T-cell (primary cell): Measurements from ENCODE around the gene BRCC3. TPM values are rescaled to one million over a fixed set of nuclear protein-coding genes. Genes with fewer than 3 reads are reported as not detected.
"Not testable (repeated sequence)": the region's sequence is repeated elsewhere in the genome, so short reads cannot be mapped to it uniquely, and the experiment has no call there.

ENCODE experiments used
- ATAC-seq, 4 experiments: fragments of 200-7000 bp in 3 of 4; fragments of 150-1000 bp in 1 of 4; cut with Tn5 transposase; replicated peaks in 1 of 4; 1 replicate in 3 of 4; 2 replicates in 1 of 4; pipeline ENCODE4 v1.10.0; 2021; ENCODE audit warnings: moderate library complexity in 3 of 4, mild to moderate bottlenecking in 2 of 4, moderate number of reproducible peaks in 1 of 4
- CTCF ChIA-PET, 2 donors: fragments of 300-600 bp; sonication (Branson Sonifier 250); formaldehyde crosslinking; loops; one replicate each; lab custom pipeline; 2022; ENCODE audit warnings: antibody characterized with exemption in 2 of 2; lab: Charles Lee
- POLR2A ChIA-PET, 2 donors: fragments of 300-600 bp; sonication (Branson Sonifier 250); formaldehyde crosslinking; loops; one replicate each; lab custom pipeline; 2022; ENCODE audit warnings: antibody characterized with exemption in 2 of 2; lab: Charles Lee
- DNase-seq, 35 experiments: peaks; one replicate each; pipeline versions ENCODE4 v3.0.0 to v3.0.0-alpha.2; 2013 to 2023
- H3K27ac ChIP-seq: one replicate; pipeline ENCODE4 v1.5.1; 2013; ENCODE audit warnings: low read length
- H3K27me3 ChIP-seq, 2 experiments: replicated peaks in 1 of 2; 1 replicate in 1 of 2; 2 replicates in 1 of 2; pipeline versions ENCODE4 v1.6.1 to v1.7.0; 2013; ENCODE audit warnings: low read length in 1 of 2, mixed read lengths in 1 of 2; ENCODE audit not compliant: control insufficient read depth in 2 of 2, insufficient read depth in 2 of 2; ENCODE audit errors: extremely low read depth in 1 of 2
- H3K36me3 ChIP-seq, 2 donors: 1 replicate in 1 of 2; 2 replicates in 1 of 2; pipeline versions ENCODE4 v1.6.1 to v1.7.0; 2013; ENCODE audit warnings: low read length in 1 of 2; ENCODE audit not compliant: control insufficient read depth in 2 of 2, insufficient read depth in 1 of 2; ENCODE audit errors: extremely low read depth in 1 of 2
- H3K4me1 ChIP-seq, 2 experiments: 1 replicate in 1 of 2; 2 replicates in 1 of 2; pipeline versions ENCODE4 v1.6.1 to v1.7.0; 2013; ENCODE audit warnings: low read length in 2 of 2, mixed read lengths in 1 of 2; ENCODE audit not compliant: insufficient read depth in 2 of 2, control insufficient read depth in 1 of 2; ENCODE audit errors: extremely low read depth in 1 of 2
- H3K4me3 ChIP-seq, 2 donors: 1 replicate in 1 of 2; 2 replicates in 1 of 2; pipeline versions ENCODE4 v1.5.1 to v1.7.0; 2013; ENCODE audit warnings: mild to moderate bottlenecking in 2 of 2, low read length in 1 of 2, moderate library complexity in 1 of 2; ENCODE audit not compliant: control insufficient read depth in 1 of 2; ENCODE audit errors: extremely low read depth in 1 of 2
- H3K9me3 ChIP-seq: 2 replicates; pipeline ENCODE4 v1.7.0; 2013
- H3K27ac Mint-ChIP-seq, 2 donors: one replicate each; pipeline ENCODE4 v1.8.0; 2020 to 2021; ENCODE audit warnings: mild to moderate bottlenecking in 2 of 2, mixed read lengths in 2 of 2
- H3K27me3 Mint-ChIP-seq, 2 donors: one replicate each; pipeline ENCODE4 v1.8.0; 2021 to 2022; ENCODE audit warnings: mixed read lengths in 2 of 2
- H3K36me3 Mint-ChIP-seq: one replicate; pipeline ENCODE4 v1.8.0; 2021; ENCODE audit warnings: mixed read lengths
- H3K4me1 Mint-ChIP-seq, 3 donors: one replicate each; pipeline ENCODE4 v1.8.0; 2020 to 2022; ENCODE audit warnings: mixed read lengths in 3 of 3, mild to moderate bottlenecking in 1 of 3
- H3K4me3 Mint-ChIP-seq, 3 donors: one replicate each; pipeline ENCODE4 v1.8.0; 2020 to 2022; ENCODE audit warnings: mild to moderate bottlenecking in 3 of 3, mixed read lengths in 3 of 3, moderate library complexity in 3 of 3
- H3K9me3 Mint-ChIP-seq, 3 donors: one replicate each; pipeline ENCODE4 v1.8.0; 2020 to 2022; ENCODE audit warnings: mixed read lengths in 3 of 3
- WGBS: methylation state at CpG from one replicate; pipeline ENCODE4 v1.1.5; 2013; ENCODE audit warnings: missing lambda C conversion rate; ENCODE audit not compliant: insufficient coverage; 5-methylcytosine and 5-hydroxymethylcytosine counted together
- total RNA-seq, 35 experiments: library from RNA in 6 of 35; stranded (reverse) in 6 of 35; fragments of 120-200 nt in 1 of 35; gene quantifications; one replicate each; pipeline versions ENCODE4 v1.2.1 to v1.2.4 and lab custom pipeline; 2013 to 2026

Gene BRCC3
- total RNA-seq, 5 donors from 2014 or later (not counting 1 experiment from before 2014, with no cell fraction given): 14.2 to 17.7 (median 17.0) TPM

DNA sequence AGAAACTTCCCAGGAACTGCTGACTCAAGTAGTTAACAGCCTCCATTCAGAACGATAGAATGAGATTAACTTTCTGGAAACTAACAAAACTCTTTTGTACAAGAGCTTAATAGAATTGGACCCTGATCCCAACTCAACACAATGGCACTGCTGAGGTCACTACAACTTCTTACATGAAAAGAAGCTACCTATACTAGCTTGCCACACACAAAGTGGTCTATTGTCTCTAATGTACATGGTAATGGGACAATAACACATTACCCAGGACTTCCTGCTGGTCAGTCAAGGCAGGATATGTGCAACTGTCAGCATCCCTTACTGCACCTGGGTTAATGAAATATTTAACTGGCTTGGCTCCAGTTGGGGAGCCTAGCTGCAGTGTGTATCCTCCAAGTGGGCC, 56.2 kb downstream of the BRCC3 start:
- ATAC-seq: no peak
- Histone ChIP-seq H3K27ac (no peak overlapping the region), H3K36me3 (no peaks in the 10 kb centered on the region), H3K9me3 (no peaks in the 10 kb centered on the region), H3K4me1 (no peaks in the 10 kb centered on the region), H3K4me3 (no peak overlapping the region), H3K27me3 (no peaks in the 10 kb centered on the region)
- H3K27me3 Mint-ChIP-seq: peaks cover 0 to 3% of the 10 kb centered on the region in 2 donors
- peaks cover 21% of the 10 kb centered on the region for H3K36me3 Mint-ChIP-seq
- H3K27ac Mint-ChIP-seq: no peak overlapping the region
- ChIA-PET CTCF (no interaction called here), POLR2A (no interaction called here)
- H3K4me3 Mint-ChIP-seq: no peak overlapping the region
- 83% methylated on average over 1 of the region's 1 CpG for whole genome bisulfite sequencing
- H3K4me1 Mint-ChIP-seq: no peaks in the 10 kb centered on the region
- no peak for DNase-seq
- H3K9me3 Mint-ChIP-seq: peaks cover 7 to 17% (median 16%) of the 10 kb centered on the region in 3 donors

DNA sequence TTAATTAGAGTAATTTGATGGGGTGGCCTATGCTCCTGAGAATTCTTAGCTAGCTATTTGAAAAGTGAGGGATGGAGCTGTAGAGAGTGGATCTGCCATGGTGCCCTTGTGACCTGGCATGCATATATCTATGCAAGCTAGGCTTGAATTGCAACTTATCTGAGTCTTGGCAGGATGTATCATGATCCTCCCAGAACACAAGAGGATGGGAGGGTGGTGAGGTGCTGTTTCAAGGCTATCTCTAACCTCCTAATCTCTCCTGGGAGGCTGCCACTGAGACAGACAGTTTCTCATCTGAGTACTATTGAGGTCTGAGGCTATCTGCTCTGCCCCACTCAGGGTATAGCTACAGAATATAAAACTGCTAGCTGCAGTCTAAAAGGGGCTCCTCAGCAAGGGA, 56.6 kb downstream of the BRCC3 start:
- DNase-seq (no peak), ATAC-seq (no peak)
- Histone ChIP-seq H3K4me3 (no peak overlapping the region), H3K4me1 (no peaks in the 10 kb centered on the region), H3K36me3 (no peaks in the 10 kb centered on the region), H3K27me3 (no peaks in the 10 kb centered on the region), H3K9me3 (no peaks in the 10 kb centered on the region), H3K27ac (no peak overlapping the region)
- H3K9me3 Mint-ChIP-seq: peaks cover 7 to 17% (median 16%) of the 10 kb centered on the region in 3 donors
- ChIA-PET CTCF (no interaction called here), POLR2A (no interaction called here)
- H3K4me1 Mint-ChIP-seq: no peaks in the 10 kb centered on the region
- no peak overlapping the region for H3K4me3 Mint-ChIP-seq
- H3K27ac Mint-ChIP-seq: no peak overlapping the region
- H3K36me3 Mint-ChIP-seq: peaks cover 17% of the 10 kb centered on the region
- peaks cover 0 to 3% of the 10 kb centered on the region in 2 donors for H3K27me3 Mint-ChIP-seq

DNA sequence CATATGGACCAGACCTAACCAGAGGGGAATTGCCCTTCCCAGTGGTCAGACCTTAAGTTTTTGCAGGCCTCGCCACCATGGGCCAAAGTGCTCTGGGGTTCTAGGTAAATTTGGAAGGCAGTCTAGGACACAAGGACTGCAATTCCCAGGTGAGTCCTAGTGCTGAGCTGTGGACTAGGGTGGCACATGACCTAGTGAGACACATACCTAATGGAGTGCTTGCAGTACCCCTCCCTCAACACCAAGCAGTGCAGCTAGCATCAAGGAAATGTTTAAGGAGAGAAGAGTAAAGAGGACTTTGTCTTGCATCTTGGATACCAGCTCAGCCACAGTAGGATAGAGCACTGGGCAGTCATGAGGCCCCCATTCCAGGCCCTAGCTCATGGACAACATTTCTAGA, 60.8 kb downstream of the BRCC3 start:
- Mint-ChIP-seq H3K27ac (no peak overlapping the region), H3K36me3 (no peaks in the 10 kb centered on the region)
- H3K27me3 ChIP-seq: no peaks in the 10 kb centered on the region

DNA sequence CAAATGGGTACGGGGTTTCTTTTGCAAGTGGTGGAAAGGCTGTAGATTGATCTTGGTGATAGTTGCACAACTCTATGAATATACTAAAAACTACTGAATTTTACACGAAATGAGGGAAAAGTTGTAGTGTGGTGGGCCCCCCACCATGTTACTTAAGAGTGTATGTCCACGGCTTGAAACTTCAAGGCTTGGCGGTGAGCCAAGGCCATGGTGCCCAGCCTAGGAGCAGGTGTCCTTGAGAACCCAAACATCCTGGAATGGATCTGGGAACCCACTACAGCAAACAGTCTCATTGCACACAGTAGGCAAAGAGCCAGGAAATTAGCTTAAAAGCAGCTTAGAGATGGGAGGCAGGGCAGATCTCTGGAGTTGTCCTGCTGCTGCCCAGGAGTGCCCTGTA, 62.9 kb downstream of the BRCC3 start:
- no peaks in the 10 kb centered on the region for H3K4me1 ChIP-seq
- WGBS: 100% methylated on average over 1 of the region's 4 CpGs

More for the DNA sequence above, 60.8 kb downstream of the BRCC3 start:
- CTCF ChIA-PET: no interaction called here
- ATAC-seq (no peak), DNase-seq (no peak)
- WGBS: no CpG with 5 or more reads among the region's 1 CpG
- no peak overlapping the region for H3K27ac ChIP-seq
- Mint-ChIP-seq H3K4me1 (no peaks in the 10 kb centered on the region), H3K9me3 (peaks cover 10 to 16% (median 14%) of the 10 kb centered on the region in 3 donors), H3K4me3 (no peak overlapping the region), H3K27me3 (peaks cover 0 to 3% of the 10 kb centered on the region in 2 donors)
- H3K4me1 ChIP-seq: no peaks in the 10 kb centered on the region
- H3K36me3 ChIP-seq: no peaks in the 10 kb centered on the region
- no peak overlapping the region for H3K4me3 ChIP-seq
- no peaks in the 10 kb centered on the region for H3K9me3 ChIP-seq
- POLR2A ChIA-PET: no interaction called here

DNA sequence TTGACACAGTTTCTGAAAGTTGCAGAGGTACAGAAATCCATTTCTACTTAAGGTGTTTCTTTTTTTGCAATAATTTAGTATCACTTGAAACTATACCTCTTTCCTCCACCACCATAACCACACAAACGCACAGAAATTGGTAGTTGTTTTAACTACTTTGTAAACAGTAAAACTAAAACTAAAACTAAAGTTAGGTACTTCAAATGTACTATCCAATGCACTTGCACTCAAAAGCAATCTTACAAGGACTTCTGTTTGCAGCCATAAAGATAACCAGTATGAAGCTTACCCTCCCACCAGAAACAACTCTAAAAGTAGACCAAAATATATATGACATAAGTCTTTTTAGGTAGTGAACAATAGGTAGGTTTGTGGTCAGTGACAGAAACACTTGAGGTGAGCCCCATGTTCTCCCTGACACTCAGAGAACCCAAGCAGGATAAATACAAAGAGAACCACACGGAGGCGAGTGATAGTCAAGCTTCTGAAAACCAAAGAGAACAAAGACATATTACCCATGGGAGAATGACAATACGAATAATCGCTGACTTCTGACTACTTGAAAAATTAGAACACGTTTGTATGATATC, 72.7 kb downstream of the BRCC3 start:
- H3K9me3 Mint-ChIP-seq: no peaks in the 10 kb centered on the region
- Histone ChIP-seq H3K27me3 (no peaks in the 10 kb centered on the region), H3K4me3 (no peak overlapping the region), H3K9me3 (no peaks in the 10 kb centered on the region), H3K4me1 (no peaks in the 10 kb centered on the region), H3K27ac (no peak overlapping the region), H3K36me3 (no peaks in the 10 kb centered on the region)
- H3K4me1 Mint-ChIP-seq: peaks cover 0 to 6% (median 5%) of the 10 kb centered on the region in 3 donors
- H3K4me3 Mint-ChIP-seq: no peak overlapping the region
- POLR2A ChIA-PET: no interaction called here
- H3K27me3 Mint-ChIP-seq: peaks cover 0 to 4% of the 10 kb centered on the region in 2 donors
- no peaks in the 10 kb centered on the region for H3K36me3 Mint-ChIP-seq
- peak in 1 of 4 experiments; percentile 32 for ATAC-seq
- H3K27ac Mint-ChIP-seq: peak overlapping the region in 1 of 2 donors; percentile 49
- CTCF ChIA-PET: no interaction called here
- no peak for DNase-seq
- WGBS: no CpG with 5 or more reads among the region's 6 CpGs

More for the DNA sequence above, 62.9 kb downstream of the BRCC3 start:
- no peaks in the 10 kb centered on the region for H3K4me1 Mint-ChIP-seq
- Histone ChIP-seq H3K27me3 (no peaks in the 10 kb centered on the region), H3K9me3 (no peaks in the 10 kb centered on the region), H3K4me3 (no peak overlapping the region), H3K27ac (no peak overlapping the region), H3K36me3 (no peaks in the 10 kb centered on the region)
- ChIA-PET CTCF (no interaction called here), POLR2A (no interaction called here)
- H3K4me3 Mint-ChIP-seq: no peak overlapping the region
- no peaks in the 10 kb centered on the region for H3K36me3 Mint-ChIP-seq
- peaks cover 0 to 5% of the 10 kb centered on the region in 2 donors for H3K27me3 Mint-ChIP-seq
- peaks cover 6 to 13% (median 11%) of the 10 kb centered on the region in 3 donors for H3K9me3 Mint-ChIP-seq
- no peak overlapping the region for H3K27ac Mint-ChIP-seq
- DNase-seq (no peak), ATAC-seq (no peak)

DNA sequence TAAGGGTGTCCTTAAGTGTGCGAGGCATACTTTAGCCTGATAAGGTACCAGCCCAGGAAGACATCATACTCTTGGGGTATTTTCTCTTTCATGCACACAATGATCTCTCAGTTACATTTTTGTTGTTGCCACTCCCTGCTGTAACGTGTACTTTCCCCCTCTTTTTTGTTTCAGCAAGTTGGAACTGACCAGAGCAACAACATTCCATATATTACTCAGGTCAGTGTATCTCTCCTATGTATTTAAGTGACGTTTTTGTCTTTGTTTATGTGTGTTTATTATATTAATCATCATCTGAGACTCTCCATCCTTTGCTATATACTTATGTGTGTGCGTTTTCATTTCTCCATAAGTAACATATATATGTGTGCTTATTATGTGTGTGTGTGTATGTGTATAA, 73.6 kb downstream of the BRCC3 start:
- H3K9me3 Mint-ChIP-seq: no peaks in the 10 kb centered on the region
- no CpG with 5 or more reads among the region's 4 CpGs for WGBS
- Histone ChIP-seq H3K36me3 (no peaks in the 10 kb centered on the region), H3K27ac (no peak overlapping the region), H3K4me1 (no peaks in the 10 kb centered on the region), H3K9me3 (no peaks in the 10 kb centered on the region), H3K4me3 (no peak overlapping the region), H3K27me3 (no peaks in the 10 kb centered on the region)
- DNase-seq: no peak
- H3K27ac Mint-ChIP-seq: no peak overlapping the region
- H3K27me3 Mint-ChIP-seq: no peaks in the 10 kb centered on the region
- H3K36me3 Mint-ChIP-seq: no peaks in the 10 kb centered on the region
- H3K4me3 Mint-ChIP-seq: no peak overlapping the region
- POLR2A ChIA-PET: no interaction called here
- no peak for ATAC-seq
- H3K4me1 Mint-ChIP-seq: peaks cover 0 to 6% (median 5%) of the 10 kb centered on the region in 3 donors
- CTCF ChIA-PET: no interaction called here

DNA sequence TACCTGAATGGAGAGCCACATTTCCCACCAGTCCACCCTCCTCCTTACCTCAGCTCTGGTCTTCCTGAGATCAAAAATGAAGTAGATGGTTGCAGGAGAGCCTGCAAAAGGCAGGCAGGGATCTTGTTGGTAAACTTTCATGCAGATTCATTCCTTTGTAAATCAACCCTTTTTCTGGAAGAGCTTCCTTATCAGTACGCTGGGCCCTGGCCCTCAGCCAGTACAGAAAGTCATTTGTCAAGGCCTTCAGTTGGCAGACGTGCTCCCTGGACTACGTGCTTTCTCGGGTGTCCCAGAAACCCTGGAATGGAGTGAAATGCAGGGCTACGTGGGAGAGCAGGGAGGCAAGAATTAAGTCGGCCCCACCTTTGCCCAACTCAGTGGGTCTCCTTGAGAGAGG, 76.3 kb downstream of the BRCC3 start:
- H3K36me3 Mint-ChIP-seq, H3K4me1 Mint-ChIP-seq, POLR2A ChIA-PET, H3K27ac ChIP-seq, H3K27ac Mint-ChIP-seq, H3K27me3 ChIP-seq, CTCF ChIA-PET, H3K4me3 Mint-ChIP-seq, H3K4me3 ChIP-seq, H3K27me3 Mint-ChIP-seq, H3K9me3 Mint-ChIP-seq, H3K4me1 ChIP-seq, H3K36me3 ChIP-seq, DNase-seq, ATAC-seq, H3K9me3 ChIP-seq: not testable (repeated sequence)
- WGBS: no CpG with 5 or more reads among the region's 6 CpGs
